Measurements from ENCODE around the gene MTTP. TPM values are rescaled to one million over a fixed set of nuclear protein-coding genes. Genes with fewer than 3 reads are reported as not detected.

MTTP gene
- total and polyA plus RNA-seq, 2 experiments from 2014 or later, result 0.08 to 0.14 TPM

DNA sequence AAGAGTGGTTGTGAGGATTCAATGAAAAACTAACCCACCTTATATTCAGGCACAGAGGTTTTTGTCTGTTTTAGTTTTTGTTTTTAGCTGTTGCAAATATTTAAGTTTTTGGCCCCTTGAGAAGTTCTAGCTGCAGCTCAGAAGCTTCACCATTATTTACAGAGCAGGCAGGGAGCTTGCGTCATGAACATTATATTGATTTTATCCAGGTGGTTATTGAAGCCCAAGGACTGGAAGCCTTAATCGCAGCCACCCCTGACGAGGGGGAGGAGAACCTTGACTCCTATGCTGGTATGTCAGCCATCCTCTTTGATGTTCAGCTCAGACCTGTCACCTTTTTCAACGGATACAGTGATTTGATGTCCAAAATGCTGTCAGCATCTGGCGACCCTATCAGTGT lies 38.1 kb downstream of the MTTP start:
- no peak for TF ChIP-seq ZNF331 (CRISPR knock-in tag; IDR thresholded peaks at IDR 0.05; ENCODE audit: low read depth)
- TF ChIP-seq NANOG (IDR thresholded peaks at IDR 0.05; ENCODE audit: borderline replicate concordance), result no peak
- TF ChIP-seq, protein P1, sequence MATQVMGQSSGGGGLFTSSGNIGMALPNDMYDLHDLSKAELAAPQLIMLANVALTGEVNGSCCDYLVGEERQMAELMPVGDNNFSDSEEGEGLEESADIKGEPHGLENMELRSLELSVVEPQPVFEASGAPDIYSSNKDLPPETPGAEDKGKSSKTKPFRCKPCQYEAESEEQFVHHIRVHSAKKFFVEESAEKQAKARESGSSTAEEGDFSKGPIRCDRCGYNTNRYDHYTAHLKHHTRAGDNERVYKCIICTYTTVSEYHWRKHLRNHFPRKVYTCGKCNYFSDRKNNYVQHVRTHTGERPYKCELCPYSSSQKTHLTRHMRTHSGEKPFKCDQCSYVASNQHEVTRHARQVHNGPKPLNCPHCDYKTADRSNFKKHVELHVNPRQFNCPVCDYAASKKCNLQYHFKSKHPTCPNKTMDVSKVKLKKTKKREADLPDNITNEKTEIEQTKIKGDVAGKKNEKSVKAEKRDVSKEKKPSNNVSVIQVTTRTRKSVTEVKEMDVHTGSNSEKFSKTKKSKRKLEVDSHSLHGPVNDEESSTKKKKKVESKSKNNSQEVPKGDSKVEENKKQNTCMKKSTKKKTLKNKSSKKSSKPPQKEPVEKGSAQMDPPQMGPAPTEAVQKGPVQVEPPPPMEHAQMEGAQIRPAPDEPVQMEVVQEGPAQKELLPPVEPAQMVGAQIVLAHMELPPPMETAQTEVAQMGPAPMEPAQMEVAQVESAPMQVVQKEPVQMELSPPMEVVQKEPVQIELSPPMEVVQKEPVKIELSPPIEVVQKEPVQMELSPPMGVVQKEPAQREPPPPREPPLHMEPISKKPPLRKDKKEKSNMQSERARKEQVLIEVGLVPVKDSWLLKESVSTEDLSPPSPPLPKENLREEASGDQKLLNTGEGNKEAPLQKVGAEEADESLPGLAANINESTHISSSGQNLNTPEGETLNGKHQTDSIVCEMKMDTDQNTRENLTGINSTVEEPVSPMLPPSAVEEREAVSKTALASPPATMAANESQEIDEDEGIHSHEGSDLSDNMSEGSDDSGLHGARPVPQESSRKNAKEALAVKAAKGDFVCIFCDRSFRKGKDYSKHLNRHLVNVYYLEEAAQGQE (IDR thresholded peaks at IDR 0.05; ENCODE audit: unreplicated experiment), result no peak
- no peak for TF ChIP-seq EZH2 (IDR thresholded peaks at IDR 0.05; ENCODE audit: low read depth, unreplicated experiment)
- TF ChIP-seq, protein P2, sequence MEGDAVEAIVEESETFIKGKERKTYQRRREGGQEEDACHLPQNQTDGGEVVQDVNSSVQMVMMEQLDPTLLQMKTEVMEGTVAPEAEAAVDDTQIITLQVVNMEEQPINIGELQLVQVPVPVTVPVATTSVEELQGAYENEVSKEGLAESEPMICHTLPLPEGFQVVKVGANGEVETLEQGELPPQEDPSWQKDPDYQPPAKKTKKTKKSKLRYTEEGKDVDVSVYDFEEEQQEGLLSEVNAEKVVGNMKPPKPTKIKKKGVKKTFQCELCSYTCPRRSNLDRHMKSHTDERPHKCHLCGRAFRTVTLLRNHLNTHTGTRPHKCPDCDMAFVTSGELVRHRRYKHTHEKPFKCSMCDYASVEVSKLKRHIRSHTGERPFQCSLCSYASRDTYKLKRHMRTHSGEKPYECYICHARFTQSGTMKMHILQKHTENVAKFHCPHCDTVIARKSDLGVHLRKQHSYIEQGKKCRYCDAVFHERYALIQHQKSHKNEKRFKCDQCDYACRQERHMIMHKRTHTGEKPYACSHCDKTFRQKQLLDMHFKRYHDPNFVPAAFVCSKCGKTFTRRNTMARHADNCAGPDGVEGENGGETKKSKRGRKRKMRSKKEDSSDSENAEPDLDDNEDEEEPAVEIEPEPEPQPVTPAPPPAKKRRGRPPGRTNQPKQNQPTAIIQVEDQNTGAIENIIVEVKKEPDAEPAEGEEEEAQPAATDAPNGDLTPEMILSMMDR (conservative IDR thresholded peaks at IDR 0.05; ENCODE audit: low read depth in 2 of 2), result no peak
- no peak for TF ChIP-seq POLR2AphosphoS5 (IDR thresholded peaks at IDR 0.05; ENCODE audit: low read depth)
- no peak for TF ChIP-seq EZH2phosphoT487 (IDR thresholded peaks at IDR 0.05; ENCODE audit: unreplicated experiment)
- TF ChIP-seq ZNF114 (CRISPR knock-in tag; IDR thresholded peaks at IDR 0.05), result no peak
- TF ChIP-seq CREB1 (CRISPR knock-in tag; IDR thresholded peaks at IDR 0.05; ENCODE audit: low read depth), result no peak
- TF ChIP-seq, protein P3, sequence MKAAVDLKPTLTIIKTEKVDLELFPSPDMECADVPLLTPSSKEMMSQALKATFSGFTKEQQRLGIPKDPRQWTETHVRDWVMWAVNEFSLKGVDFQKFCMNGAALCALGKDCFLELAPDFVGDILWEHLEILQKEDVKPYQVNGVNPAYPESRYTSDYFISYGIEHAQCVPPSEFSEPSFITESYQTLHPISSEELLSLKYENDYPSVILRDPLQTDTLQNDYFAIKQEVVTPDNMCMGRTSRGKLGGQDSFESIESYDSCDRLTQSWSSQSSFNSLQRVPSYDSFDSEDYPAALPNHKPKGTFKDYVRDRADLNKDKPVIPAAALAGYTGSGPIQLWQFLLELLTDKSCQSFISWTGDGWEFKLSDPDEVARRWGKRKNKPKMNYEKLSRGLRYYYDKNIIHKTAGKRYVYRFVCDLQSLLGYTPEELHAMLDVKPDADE (IDR thresholded peaks at IDR 0.05), result no peak
- TF ChIP-seq, protein P4, sequence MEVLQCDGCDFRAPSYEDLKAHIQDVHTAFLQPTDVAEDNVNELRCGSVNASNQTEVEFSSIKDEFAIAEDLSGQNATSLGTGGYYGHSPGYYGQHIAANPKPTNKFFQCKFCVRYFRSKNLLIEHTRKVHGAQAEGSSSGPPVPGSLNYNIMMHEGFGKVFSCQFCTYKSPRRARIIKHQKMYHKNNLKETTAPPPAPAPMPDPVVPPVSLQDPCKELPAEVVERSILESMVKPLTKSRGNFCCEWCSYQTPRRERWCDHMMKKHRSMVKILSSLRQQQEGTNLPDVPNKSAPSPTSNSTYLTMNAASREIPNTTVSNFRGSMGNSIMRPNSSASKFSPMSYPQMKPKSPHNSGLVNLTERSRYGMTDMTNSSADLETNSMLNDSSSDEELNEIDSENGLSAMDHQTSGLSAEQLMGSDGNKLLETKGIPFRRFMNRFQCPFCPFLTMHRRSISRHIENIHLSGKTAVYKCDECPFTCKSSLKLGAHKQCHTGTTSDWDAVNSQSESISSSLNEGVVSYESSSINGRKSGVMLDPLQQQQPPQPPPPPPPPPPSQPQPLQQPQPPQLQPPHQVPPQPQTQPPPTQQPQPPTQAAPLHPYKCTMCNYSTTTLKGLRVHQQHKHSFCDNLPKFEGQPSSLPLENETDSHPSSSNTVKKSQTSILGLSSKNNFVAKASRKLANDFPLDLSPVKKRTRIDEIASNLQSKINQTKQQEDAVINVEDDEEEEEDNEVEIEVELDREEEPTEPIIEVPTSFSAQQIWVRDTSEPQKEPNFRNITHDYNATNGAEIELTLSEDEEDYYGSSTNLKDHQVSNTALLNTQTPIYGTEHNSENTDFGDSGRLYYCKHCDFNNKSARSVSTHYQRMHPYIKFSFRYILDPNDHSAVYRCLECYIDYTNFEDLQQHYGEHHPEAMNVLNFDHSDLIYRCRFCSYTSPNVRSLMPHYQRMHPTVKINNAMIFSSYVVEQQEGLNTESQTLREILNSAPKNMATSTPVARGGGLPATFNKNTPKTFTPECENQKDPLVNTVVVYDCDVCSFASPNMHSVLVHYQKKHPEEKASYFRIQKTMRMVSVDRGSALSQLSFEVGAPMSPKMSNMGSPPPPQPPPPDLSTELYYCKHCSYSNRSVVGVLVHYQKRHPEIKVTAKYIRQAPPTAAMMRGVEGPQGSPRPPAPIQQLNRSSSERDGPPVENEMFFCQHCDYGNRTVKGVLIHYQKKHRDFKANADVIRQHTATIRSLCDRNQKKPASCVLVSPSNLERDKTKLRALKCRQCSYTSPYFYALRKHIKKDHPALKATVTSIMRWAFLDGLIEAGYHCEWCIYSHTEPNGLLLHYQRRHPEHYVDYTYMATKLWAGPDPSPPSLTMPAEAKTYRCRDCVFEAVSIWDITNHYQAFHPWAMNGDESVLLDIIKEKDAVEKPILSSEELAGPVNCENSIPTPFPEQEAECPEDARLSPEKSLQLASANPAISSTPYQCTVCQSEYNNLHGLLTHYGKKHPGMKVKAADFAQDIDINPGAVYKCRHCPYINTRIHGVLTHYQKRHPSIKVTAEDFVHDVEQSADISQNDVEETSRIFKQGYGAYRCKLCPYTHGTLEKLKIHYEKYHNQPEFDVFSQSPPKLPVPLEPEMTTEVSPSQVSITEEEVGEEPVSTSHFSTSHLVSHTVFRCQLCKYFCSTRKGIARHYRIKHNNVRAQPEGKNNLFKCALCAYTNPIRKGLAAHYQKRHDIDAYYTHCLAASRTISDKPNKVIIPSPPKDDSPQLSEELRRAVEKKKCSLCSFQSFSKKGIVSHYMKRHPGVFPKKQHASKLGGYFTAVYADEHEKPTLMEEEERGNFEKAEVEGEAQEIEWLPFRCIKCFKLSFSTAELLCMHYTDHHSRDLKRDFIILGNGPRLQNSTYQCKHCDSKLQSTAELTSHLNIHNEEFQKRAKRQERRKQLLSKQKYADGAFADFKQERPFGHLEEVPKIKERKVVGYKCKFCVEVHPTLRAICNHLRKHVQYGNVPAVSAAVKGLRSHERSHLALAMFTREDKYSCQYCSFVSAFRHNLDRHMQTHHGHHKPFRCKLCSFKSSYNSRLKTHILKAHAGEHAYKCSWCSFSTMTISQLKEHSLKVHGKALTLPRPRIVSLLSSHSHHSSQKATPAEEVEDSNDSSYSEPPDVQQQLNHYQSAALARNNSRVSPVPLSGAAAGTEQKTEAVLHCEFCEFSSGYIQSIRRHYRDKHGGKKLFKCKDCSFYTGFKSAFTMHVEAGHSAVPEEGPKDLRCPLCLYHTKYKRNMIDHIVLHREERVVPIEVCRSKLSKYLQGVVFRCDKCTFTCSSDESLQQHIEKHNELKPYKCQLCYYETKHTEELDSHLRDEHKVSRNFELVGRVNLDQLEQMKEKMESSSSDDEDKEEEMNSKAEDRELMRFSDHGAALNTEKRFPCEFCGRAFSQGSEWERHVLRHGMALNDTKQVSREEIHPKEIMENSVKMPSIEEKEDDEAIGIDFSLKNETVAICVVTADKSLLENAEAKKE (CRISPR knock-in tag; IDR thresholded peaks at IDR 0.05), result no peak
- TF ChIP-seq STAT1 (IDR thresholded peaks at IDR 0.05; ENCODE audit: unreplicated experiment), result no peak
- TF ChIP-seq JUNB (IDR thresholded peaks at IDR 0.05; ENCODE audit: unreplicated experiment), result no peak
- ATAC-seq (no peak), DNase-seq (ENCODE audit: low spot score) (no peak)
- Histone ChIP-seq H3K4me2 (no peak overlapping the region), H3K79me2 (replicated peaks; ENCODE audit: insufficient read depth) (no peaks in the 10 kb centered on the region), H3K27ac (ENCODE audit: low read depth) (no peak overlapping the region), H2AFZ (no peak overlapping the region), H3F3A (replicated peaks; ENCODE audit: low read depth) (no peaks in the 10 kb centered on the region), H3K27me3 (ENCODE audit: insufficient read depth) (no peaks in the 10 kb centered on the region), H3K4me1 (ENCODE audit: insufficient read depth) (no peaks in the 10 kb centered on the region), H4K20me1 (replicated peaks; ENCODE audit: insufficient read depth) (no peaks in the 10 kb centered on the region), H3K4me3 (no peak overlapping the region), H3K36me3 (ENCODE audit: insufficient read depth) (no peaks in the 10 kb centered on the region), H3K9me2 (ENCODE audit: insufficient read depth) (0 out of 2 replicates have a peak, but pooled peaks cover 4% of the 10 kb centered on the region)
- Mint-ChIP-seq H3K4me1 (peaks cover 5% of the 10 kb centered on the region; the same call in 2 of the 3 replicates), H3K9me3 (no peaks in the 10 kb centered on the region), H3K27ac (no peak overlapping the region), H3K27me3 (ENCODE audit: insufficient read depth, low read depth, poor library complexity) (no peaks in the 10 kb centered on the region), H3K4me3 (no peak overlapping the region), H3K36me3 (ENCODE audit: low read depth) (no peaks in the 10 kb centered on the region)
